ENCODE results near the gene PANK1. TPM values are rescaled to one million over a fixed set of nuclear protein-coding genes. Genes with fewer than 3 reads are reported as not detected.

Gene PANK1
- total RNA-seq, 1 experiment from 2014 or later = 8.1 TPM

DNA sequence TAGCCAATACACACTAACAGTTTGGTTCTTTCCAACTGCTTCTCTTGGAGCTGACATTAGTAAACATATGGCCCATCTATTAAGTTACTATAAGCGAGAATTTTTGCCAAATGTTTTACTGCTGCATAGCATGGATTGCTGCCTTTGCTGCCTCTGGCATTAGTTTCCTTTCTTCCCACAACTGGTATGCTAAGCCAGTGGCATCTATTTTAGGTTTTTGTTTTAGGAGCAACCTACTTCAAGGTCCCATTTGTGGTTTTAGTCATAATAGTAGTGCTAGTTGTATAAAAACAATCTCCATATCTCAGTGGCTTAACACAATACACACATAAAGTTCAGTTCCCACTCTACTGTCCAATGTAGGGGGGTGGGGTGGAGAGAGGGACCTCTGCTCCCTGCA lies 25.9 kb upstream of the PANK1 start:
- BruUV-seq (replicated peaks) = no TSS peak
- no peak for TF ChIP-seq EZH2 (IDR thresholded peaks at IDR 0.05; ENCODE audit: low read depth)
- TF ChIP-seq, protein P1, sequence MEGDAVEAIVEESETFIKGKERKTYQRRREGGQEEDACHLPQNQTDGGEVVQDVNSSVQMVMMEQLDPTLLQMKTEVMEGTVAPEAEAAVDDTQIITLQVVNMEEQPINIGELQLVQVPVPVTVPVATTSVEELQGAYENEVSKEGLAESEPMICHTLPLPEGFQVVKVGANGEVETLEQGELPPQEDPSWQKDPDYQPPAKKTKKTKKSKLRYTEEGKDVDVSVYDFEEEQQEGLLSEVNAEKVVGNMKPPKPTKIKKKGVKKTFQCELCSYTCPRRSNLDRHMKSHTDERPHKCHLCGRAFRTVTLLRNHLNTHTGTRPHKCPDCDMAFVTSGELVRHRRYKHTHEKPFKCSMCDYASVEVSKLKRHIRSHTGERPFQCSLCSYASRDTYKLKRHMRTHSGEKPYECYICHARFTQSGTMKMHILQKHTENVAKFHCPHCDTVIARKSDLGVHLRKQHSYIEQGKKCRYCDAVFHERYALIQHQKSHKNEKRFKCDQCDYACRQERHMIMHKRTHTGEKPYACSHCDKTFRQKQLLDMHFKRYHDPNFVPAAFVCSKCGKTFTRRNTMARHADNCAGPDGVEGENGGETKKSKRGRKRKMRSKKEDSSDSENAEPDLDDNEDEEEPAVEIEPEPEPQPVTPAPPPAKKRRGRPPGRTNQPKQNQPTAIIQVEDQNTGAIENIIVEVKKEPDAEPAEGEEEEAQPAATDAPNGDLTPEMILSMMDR (conservative IDR thresholded peaks at IDR 0.05) = no peak
- H2AFZ ChIP-seq = no peak overlapping the region

DNA sequence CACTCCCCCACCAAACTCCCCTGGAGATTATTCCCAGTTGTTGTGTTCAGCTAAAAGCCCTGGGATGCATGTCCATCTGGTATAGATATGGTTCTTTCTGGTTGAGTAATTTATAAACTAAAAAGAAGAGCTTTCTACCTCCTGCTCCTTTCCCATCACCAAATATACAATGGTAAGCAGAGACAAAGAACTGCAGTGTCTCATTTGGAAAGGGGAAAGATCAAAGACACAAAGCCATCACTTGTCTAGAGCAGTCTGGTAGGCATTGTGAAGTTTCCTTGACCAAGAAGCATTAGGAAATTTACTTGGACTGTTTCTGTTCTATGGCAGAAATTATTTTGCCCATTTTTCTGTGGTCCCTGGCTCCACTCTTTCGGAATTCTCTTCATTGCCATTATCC lies 24.9 kb upstream of the PANK1 start:
- BruUV-seq (replicated peaks) = no TSS peak
- intact Hi-C loops (cut with micrococcal nuclease; ENCODE audit: unreplicated experiment) = no loop called here
- H2AFZ ChIP-seq = no peak overlapping the region
- H3K4me3 ChIP-seq = no peak overlapping the region
- H4K20me1 ChIP-seq (ENCODE audit: insufficient read depth) = no peaks in the 10 kb centered on the region
- POLR2A ChIA-PET (ENCODE audit: unreplicated experiment) = interaction anchor here (0.6 kb wide), 1 partner anchor 237 kb away, joined by 9 read pairs; no protein-coding TSS in a partner anchor
- H3F3A ChIP-seq (ENCODE audit: insufficient read depth, low read depth) = no peaks in the 10 kb centered on the region
- no peaks in the 10 kb centered on the region for H3K4me1 ChIP-seq (replicated peaks; ENCODE audit: insufficient read depth)
- H3K9me2 ChIP-seq (ENCODE audit: insufficient read depth) = no peaks in the 10 kb centered on the region
- TF ChIP-seq, protein P1 (conservative IDR thresholded peaks at IDR 0.05) = no peak
- no peak for TF ChIP-seq EZH2 (IDR thresholded peaks at IDR 0.05; ENCODE audit: low read depth)
- CTCF ChIA-PET = no interaction called here
- H3K27ac ChIP-seq = no peak overlapping the region
- no peaks in the 10 kb centered on the region for H3K9me3 ChIP-seq (ENCODE audit: insufficient read depth, low read depth)
- no peak overlapping the region for H3K4me2 ChIP-seq
- H3K79me2 ChIP-seq (ENCODE audit: low read depth) = no peaks in the 10 kb centered on the region
- DNase-seq = no peak
- no peaks in the 10 kb centered on the region for H3K36me3 ChIP-seq (ENCODE audit: low read depth)
- no peaks in the 10 kb centered on the region for H3K27me3 ChIP-seq (ENCODE audit: insufficient read depth, low read depth)

More for the DNA sequence above, 25.9 kb upstream of the PANK1 start:
- CTCF ChIA-PET = no interaction called here
- H3K79me2 ChIP-seq (ENCODE audit: low read depth) = no peaks in the 10 kb centered on the region
- no peaks in the 10 kb centered on the region for H4K20me1 ChIP-seq (ENCODE audit: insufficient read depth)
- H3K27ac ChIP-seq = no peak overlapping the region
- H3K27me3 ChIP-seq (ENCODE audit: insufficient read depth, low read depth) = no peaks in the 10 kb centered on the region
- H3K4me1 ChIP-seq (replicated peaks; ENCODE audit: insufficient read depth) = no peaks in the 10 kb centered on the region
- H3K4me3 ChIP-seq = no peak overlapping the region
- intact Hi-C loops (cut with micrococcal nuclease; ENCODE audit: unreplicated experiment) = no loop called here
- H3K36me3 ChIP-seq (ENCODE audit: low read depth) = no peaks in the 10 kb centered on the region
- H3K9me3 ChIP-seq (ENCODE audit: insufficient read depth, low read depth) = no peaks in the 10 kb centered on the region
- no peaks in the 10 kb centered on the region for H3F3A ChIP-seq (ENCODE audit: insufficient read depth, low read depth)
- H3K9me2 ChIP-seq (ENCODE audit: insufficient read depth) = no peaks in the 10 kb centered on the region
- no peak overlapping the region for H3K4me2 ChIP-seq
- POLR2A ChIA-PET (ENCODE audit: unreplicated experiment) = interaction anchor here (0.6 kb wide), 1 partner anchor 30 kb away, joined by 3 read pairs; no protein-coding TSS in a partner anchor
- no peak for DNase-seq

- TF ChIP-seq EZH2 (IDR thresholded peaks at IDR 0.05; ENCODE audit: low read depth) = no peak
- TF ChIP-seq, protein P1 (conservative IDR thresholded peaks at IDR 0.05) = no peak
- H3K4me1 ChIP-seq (replicated peaks; ENCODE audit: insufficient read depth) = no peaks in the 10 kb centered on the region
- ChIA-PET POLR2A (ENCODE audit: unreplicated experiment) (no interaction called here), CTCF (no interaction called here)
- no peaks in the 10 kb centered on the region for H3K79me2 ChIP-seq (ENCODE audit: low read depth)
- no peaks in the 10 kb centered on the region for H3K36me3 ChIP-seq (ENCODE audit: low read depth)
- intact Hi-C loops (cut with micrococcal nuclease; ENCODE audit: unreplicated experiment) = no loop called here
- no peak overlapping the region for H3K27ac ChIP-seq
- no peaks in the 10 kb centered on the region for H3K9me3 ChIP-seq (ENCODE audit: insufficient read depth, low read depth)
- no peak overlapping the region for H3K4me3 ChIP-seq
- H3K4me2 ChIP-seq = no peak overlapping the region
- DNase-seq = no peak
- H2AFZ ChIP-seq = no peak overlapping the region
- H3F3A ChIP-seq (ENCODE audit: insufficient read depth, low read depth) = no peaks in the 10 kb centered on the region
- H3K9me2 ChIP-seq (ENCODE audit: insufficient read depth) = no peaks in the 10 kb centered on the region
- H3K27me3 ChIP-seq (ENCODE audit: insufficient read depth, low read depth) = no peaks in the 10 kb centered on the region
- BruUV-seq (replicated peaks) = no TSS peak
- no peaks in the 10 kb centered on the region for H4K20me1 ChIP-seq (ENCODE audit: insufficient read depth)
Measured at GRCh38 chr10:89668386-89669071, 23.5 kb upstream of the PANK1 start.

Data from PC-9 (cell line).